Vagina (tissue), 2 donors: ENCODE data around the gene PCSK9.

Experiments used
- CTCF ChIP-seq, 3 experiments: fragments of 450-650 bp in 2 of 3; fragments of 200-600 bp in 1 of 3; sonication (generic) in 1 of 3; IDR thresholded peaks; one replicate each; pipeline ENCODE4 v1.5.1; 2017 to 2019; ENCODE audit warnings: antibody characterized with exemption in 3 of 3, mild to moderate bottlenecking in 2 of 3, moderate library complexity in 2 of 3
- POLR2A ChIP-seq, 2 donors: fragments of 450-650 bp; IDR thresholded peaks; one replicate each; pipeline ENCODE4 v1.6.1; 2017; ENCODE audit warnings: antibody characterized with exemption in 2 of 2, mild to moderate bottlenecking in 2 of 2, moderate library complexity in 2 of 2

GRCh38 chr1:55018395-55018794, 21.0 kb upstream of the PCSK9 start:
- no peak for TF ChIP-seq CTCF (IDR thresholded peaks at IDR 0.05)
- no peak for TF ChIP-seq POLR2A (IDR thresholded peaks at IDR 0.05)
